GM18499 (cell line): ENCODE measurements around the gene C5orf63.
A peak's percentile ranks its signal among the peaks of the same experiment; 100 is the strongest.
"Not testable (repeated sequence)": the region's sequence is repeated elsewhere in the genome, so short reads cannot be mapped to it uniquely, and the experiment has no call there.

Experiments used
- ATAC-seq: cut with Tn5 transposase; IDR thresholded peaks from one replicate; pipeline ENCODE4 v1.9.1; 2021; ENCODE audit warnings: moderate number of reproducible peaks; ENCODE audit not compliant: insufficient read depth, unreplicated experiment

The C5orf63 gene

GRCh38 chr5:127040796-127041520 is 32.3 kb downstream of the C5orf63 start:
- no peak for ATAC-seq

- ATAC-seq: no peak
Observed at GRCh38 chr5:127038550-127038949, 34.8 kb downstream of the C5orf63 start.

GRCh38 chr5:127031863-127032232 is 41.5 kb downstream of the C5orf63 start:
- no peak for ATAC-seq

- ATAC-seq: no peak
Observed at GRCh38 chr5:127031147-127031862, 42.0 kb downstream of the C5orf63 start.

GRCh38 chr5:127030259-127031146 is 42.8 kb downstream of the C5orf63 start, which contains the start of gene MARCHF3:
Gene MARCHF3 (minus strand): TSS chr5:127030558. CDS start chr5:126918171, 112,387 bp downstream.
- ATAC-seq: peak; percentile 80

- no peak for ATAC-seq
Observed at GRCh38 chr5:127029581-127030258, 43.6 kb downstream of the C5orf63 start.

- ATAC-seq: no peak
Observed at GRCh38 chr5:127028822-127029457, 44.4 kb downstream of the C5orf63 start.

GRCh38 chr5:127027539-127027938 is 45.8 kb downstream of the C5orf63 start:
- no peak for ATAC-seq

- no peak for ATAC-seq
Observed at GRCh38 chr5:127026166-127026565, 47.1 kb downstream of the C5orf63 start.

GRCh38 chr5:127025467-127025866 is 47.8 kb downstream of the C5orf63 start:
- no peak for ATAC-seq

- ATAC-seq: no peak
Observed at GRCh38 chr5:127024821-127025220, 48.5 kb downstream of the C5orf63 start.

- ATAC-seq: not testable (repeated sequence)
Observed at GRCh38 chr5:127023552-127024191, 49.6 kb downstream of the C5orf63 start.

- ATAC-seq: no peak
Observed at GRCh38 chr5:127022846-127023245, 50.5 kb downstream of the C5orf63 start.

- ATAC-seq: no peak
Observed at GRCh38 chr5:127019928-127020327, 53.4 kb downstream of the C5orf63 start.

- ATAC-seq: not testable (repeated sequence)
Observed at GRCh38 chr5:127016722-127017121, 56.6 kb downstream of the C5orf63 start.

- no peak for ATAC-seq
Observed at GRCh38 chr5:127015716-127016115, 57.6 kb downstream of the C5orf63 start.

GRCh38 chr5:127014573-127014972 is 58.7 kb downstream of the C5orf63 start:
- ATAC-seq: peak; percentile 39

- no peak for ATAC-seq
Observed at GRCh38 chr5:127013407-127013806, 59.9 kb downstream of the C5orf63 start.

- no peak for ATAC-seq
Observed at GRCh38 chr5:127012916-127013315, 60.4 kb downstream of the C5orf63 start.
